GM18511 (cell line): ENCODE results near the gene RERE.

Source experiments
- ATAC-seq: cut with Tn5 transposase; IDR thresholded peaks from one replicate; pipeline ENCODE4 v1.9.1; 2021; ENCODE audit warnings: mild to moderate bottlenecking, moderate library complexity; ENCODE audit not compliant: unreplicated experiment

RERE gene

DNA sequence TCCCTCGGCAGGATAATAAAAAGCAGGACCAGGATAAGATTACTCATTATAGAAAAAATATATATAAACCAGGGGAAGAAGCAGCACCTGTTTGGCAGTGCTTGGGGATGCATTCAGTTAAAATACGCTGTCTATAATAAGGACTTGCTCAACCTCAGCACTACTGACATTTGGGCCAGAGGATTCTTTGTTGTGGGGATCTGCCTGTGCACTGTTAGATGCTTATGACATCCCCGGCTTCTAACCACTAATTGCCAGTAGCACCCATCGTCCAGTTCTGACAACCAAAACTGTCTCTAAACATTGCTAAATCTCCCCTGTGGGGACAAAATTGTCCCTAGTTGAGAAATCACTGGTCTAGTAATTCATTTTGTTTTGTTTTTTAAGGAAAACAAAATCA is 257.4 kb downstream of the RERE start:
- no peak for ATAC-seq

DNA sequence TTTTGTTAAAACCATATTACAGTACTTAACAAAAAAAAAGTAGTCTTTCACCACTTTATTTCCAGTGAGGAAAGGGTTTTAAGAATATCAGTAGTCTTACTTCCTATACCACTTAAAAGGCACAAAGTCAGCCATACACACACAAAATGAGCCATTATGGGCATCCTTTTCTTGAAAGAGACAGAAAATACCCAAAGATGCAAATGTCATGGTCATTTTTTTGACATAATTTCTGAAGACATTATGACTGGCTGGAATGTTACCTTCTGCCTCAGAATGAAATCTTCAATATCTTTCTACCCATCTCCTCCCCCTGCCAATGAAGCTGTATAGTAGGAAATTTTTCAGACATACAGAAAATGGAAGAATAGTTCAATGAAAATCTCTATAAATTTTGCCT is 261.9 kb downstream of the RERE start:
- ATAC-seq: no peak

DNA sequence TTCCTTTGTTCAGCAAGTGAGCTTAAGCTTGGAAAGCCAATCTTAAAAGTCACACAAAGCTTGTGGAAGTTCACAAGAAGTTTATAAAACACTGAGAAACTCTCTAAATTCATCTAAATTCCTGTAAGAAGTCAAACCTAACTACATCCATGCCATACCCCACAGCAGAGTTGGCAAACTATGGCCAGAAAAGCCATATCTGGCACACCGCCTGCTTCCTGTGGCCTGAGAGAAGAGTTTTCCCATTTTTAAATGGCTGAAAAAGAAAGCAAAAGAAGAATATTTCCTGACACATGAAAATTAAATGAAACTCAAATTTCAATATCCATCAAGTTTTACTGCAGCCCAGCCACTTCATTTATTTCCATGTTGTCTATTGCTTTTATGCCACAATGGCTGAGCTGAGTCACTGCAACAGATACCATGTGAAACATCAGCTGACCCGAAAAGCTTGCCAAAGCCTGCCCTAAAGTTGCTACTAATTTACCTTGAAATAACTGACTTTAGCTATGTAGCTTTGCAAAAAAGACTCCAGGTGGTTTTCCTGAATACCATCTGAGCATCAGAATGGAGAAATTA is 262.4 kb downstream of the RERE start:
- no peak for ATAC-seq

DNA sequence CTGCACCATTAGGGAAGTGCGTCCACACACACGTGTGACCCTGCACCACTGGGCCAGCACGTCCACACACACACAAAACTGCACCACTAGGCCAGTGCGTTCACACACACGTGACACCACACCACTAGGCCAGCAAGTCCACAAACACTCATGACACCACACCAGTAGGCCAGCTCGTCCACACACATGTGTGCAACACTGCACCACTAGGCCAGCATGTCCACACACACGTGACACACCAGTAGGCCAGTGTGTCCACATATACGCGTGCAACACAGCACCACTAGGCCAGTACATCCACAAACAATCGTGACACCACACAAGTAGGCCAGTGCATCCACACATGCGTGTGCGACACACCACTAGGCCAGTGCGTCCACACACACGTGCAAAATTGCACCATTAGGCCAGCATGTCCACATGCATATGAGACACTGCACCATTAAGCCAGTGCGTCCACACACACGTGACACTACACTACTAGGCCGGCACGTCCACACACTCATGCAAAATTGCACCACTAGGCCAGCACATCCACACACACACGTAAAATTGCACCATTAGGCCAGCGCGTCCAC is 264.5 kb downstream of the RERE start:
- ATAC-seq: no peak

DNA sequence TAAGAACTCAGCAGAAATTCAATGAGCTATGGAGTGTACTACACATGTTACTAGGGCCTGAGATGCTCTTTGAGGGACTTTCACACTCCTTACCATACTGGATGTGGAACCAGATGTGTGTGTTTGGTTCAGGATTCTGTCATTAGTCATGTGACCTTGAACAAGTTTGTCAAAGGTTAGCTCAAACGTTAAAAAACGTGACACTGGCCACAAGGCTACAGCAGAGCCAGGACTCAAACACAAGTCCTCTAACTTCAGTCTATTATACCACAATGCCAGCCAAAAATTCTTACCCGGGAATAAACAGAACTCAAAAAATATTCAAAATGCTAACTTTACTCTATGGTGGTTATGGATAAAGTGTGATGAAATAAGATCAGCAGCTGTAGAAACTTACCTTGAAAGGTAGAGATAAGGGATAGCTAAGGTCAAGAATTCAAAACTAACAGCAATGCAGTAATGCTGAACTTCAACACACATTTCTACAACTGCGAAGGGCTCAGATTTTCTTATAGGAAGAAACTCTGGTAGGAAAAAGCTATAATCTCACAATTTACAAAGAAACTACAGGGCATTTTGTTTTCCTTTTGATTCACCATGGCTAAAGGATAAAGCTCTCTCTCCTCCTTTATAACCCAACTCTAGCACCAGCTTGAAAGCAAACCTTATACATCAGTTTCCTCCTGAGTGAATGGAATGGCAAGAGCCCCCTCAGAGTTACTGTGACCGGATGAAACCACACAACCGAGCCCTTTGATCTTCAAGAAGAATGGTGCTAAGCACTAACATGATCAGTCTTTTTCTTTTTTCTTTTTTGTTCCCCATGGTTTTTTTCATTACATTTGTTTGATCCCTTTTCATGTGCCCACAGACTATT is 265.6 kb downstream of the RERE start:
- no peak for ATAC-seq

DNA sequence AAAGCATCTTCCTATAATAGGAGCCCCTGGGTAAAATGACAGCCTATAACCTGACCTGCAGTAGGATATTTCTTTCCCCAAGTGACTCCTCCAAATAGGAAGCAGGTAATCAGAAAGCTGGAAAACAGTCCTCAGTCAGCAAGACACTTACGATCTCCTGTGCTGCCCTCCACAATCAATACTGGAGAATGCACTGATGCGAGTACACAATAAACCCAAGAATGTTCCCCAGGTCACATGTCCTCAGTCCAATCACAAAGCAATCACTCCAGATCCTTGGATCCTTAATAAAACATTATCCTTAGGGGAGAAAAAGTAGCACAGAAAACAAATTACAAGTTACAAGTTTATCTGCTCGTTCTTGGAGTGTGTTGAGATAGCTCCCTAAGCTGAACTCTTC is 266.4 kb downstream of the RERE start:
- no peak for ATAC-seq

DNA sequence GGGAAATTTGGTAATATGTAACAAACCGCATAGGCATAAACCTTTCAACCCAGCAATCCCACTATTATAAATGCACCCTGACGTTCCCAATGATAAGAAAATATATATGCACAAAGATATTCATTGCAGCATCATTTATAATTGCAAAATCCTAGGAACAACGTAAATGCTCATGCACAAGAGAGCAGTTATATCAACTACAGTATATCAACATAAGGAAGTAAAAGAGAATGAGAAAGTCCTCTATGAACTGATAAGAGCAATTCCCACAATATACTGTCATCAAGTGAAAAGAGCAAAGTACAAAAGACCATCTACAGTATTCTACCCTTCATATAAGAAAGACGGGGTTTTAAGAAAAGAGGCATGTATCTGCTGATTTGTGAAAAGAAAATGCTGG is 269.6 kb downstream of the RERE start:
- no peak for ATAC-seq

DNA sequence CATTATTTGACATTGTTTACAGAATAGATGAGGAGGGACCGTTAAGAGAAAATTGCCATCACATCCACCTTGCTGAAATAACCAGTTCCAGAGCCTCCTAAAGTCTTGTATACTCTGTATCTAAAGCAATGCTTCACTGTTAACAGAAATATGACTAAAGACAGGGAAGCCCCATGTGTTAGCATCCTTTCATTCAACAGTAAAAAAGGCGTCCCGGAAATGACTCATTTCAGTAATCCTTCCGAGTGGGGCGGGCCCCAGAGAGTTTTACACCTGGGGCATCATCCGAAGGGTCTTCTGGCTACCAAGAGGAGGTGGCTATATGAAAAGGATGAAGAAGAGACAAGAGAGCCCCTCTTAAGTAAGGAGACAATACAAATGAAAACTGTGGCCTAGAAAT is 272.4 kb downstream of the RERE start:
- no peak for ATAC-seq

DNA sequence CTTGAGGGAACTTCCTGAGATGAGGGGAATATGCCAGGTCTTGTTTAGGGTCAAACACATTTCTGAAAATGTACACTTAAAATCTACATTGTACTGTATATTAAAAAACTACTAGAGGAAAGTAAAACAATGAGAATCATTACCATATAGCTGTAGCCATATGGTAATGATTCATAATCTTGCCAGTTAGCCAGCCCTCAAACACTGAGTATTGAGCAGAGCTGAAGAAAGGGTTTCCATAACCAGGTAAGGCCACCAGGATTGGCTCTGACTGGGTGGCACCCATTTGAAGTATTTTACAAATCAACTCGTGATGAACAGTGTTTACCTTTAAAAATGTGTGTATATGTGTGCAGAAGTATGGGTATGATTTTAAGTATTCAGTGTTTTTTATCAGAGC is 272.8 kb downstream of the RERE start:
- ATAC-seq: no peak

DNA sequence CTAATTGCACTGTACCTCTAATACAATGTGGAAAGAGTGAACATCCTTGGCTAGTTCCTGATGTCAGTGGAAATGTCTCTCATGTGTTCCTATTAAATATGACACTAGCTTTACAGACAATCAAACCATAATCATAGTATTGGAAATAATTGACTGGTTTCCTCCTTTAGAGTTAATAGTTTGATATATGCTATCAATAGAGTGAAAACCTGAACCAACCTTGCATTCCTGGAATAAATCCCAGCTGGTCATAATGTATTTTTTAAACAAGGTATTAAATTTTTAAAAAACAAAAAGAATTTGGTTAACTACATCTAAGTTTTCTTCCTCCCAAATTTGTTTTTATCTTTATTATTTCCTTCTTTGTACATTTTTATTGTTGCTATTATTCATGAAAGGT is 273.5 kb downstream of the RERE start:
- no peak for ATAC-seq

DNA sequence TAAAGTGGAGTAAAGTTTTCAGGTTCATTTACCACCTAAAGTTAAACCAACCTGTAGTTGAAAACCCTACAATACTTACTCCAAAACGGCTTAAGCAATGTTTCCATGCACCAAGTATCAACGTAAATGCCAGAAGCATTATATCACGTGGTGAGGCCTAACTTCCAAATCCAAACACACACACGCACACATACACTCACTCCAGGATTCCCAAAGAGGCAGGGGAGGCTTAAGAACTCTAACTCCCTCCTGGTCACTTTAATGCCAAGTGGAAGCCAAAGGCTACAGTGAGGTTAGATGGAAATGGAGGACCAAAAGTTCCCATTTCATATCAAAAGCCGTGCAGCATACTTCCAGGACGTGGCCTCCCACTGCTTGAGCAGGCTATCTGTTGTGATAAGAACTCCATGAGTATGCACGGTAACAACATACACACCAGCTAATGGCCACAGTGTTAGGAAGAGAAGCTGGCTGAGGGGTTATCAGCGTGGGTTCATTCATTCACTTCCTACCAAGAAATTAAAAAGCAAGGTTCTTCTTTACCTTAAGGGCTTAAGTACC is 275.4 kb downstream of the RERE start:
- ATAC-seq: no peak

DNA sequence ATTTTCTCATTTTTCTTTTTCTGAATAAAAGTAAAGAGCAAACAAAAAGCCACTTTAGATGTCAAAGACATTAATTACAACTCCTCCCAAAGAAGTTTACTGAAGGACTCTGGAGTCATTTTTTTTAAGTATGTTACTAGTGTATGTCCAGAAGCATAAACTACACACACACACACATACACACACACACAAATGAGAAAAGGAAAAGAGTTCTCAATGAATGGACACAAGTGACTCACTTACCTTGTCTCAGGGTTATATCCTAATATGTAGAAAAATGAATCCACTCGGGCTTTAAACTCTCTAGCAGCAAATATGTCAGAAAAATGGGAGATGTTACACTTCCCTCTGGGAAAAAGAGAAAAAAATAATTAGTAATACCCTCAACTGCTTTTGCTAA is 276.5 kb downstream of the RERE start:
- ATAC-seq: no peak

DNA sequence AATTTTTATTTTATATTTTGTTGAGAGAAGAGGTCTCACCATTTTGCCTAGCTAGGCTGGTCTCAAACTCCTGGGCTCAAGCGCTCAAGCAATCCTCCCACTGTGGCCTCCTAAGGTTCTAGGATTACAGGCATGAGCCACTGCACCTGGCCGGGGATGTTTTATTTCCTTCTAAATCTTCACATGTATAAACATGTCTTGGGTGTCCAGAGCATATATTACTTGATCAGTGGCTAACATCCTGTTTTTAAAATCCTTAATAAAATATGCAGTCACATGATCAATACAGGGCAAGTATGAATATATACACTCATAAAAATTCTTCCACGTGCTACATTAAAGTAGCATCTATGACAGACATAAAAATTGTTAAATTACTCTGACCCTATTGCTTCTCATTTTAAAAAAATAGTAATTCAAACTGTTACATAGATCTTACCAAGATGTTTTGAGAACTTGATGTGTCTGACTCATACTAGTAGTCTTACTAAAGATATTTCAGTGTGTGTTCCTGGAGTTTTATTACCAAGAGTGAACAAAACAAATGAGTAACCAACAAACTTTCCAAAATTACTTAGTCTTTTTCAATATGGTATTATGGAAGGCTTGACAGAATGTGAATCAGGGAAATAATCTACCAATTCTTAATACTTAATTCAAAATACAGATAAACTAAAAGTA is 277.0 kb downstream of the RERE start:
- ATAC-seq: no peak

DNA sequence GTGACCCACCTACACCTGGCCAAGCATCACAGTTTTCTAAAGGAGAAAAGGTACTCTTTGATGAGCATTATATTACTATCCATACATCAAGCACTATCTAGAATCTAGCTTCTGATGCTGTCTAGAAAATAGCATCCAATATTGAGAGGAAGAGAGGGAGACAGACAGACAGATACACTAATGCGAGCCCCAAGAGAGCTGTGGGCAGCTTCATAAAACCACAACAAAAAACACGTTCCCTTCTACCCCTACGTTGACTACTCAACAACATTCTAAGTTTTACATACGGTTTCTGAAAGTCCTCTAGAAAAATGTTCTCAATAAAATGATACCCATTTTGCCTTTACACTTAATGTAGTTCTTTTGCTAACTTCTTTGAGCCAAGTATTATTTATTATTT is 277.8 kb downstream of the RERE start:
- no peak for ATAC-seq

DNA sequence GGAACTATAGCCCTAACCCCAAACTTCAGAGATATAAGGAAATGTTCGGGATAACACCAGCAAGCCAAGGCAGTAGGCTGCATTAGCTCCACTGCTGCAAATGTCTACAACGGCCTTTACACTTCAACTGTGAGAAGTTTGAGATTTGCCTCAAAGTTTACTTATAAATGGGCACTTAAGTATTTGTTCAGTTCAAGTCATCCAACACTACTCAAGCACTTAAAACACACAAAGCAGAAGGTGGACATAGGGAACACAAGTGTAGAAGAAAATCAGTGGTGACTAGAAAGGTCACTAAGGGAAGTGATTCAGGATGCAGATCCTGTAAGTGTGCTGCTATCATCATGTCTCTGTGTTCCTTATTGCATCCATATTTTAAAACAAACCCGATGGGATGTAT is 278.9 kb downstream of the RERE start:
- ATAC-seq: no peak

DNA sequence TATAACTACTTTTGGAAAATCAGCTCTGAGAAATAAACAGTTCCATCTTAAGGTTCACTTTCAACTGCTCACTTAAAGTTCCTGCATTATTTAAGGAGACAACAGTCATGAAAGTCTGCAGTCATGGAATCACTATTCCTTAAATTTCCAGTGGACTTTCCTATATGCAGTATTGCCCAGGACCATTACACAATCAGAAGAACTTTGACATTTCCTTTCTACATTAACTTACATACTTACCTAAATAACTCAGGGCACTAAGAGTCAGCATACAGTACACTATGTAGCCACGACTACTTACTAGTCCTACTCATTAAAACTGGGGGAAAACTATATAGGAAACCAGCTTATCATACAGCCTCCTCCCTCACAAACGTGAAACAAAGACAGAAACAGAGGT is 279.4 kb downstream of the RERE start:
- ATAC-seq: no peak

DNA sequence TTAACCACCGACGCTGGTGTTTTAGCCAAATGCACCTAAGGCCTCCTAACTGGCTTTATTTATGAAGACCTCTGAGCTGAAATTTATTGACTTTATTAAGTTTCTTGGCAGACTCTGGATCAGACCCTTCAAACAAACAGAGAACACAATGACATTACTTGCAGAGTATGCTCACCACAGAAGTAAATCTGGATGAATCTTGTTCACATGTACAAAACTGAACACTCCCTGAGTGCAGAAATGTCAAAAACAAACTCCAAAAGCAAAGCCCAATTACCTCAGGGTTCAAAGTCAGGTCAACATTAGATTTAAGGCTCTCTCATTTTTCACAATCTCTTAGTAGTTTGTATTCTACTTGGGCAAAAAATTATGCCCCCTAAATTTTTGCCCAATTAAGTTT is 280.9 kb downstream of the RERE start:
- no peak for ATAC-seq

DNA sequence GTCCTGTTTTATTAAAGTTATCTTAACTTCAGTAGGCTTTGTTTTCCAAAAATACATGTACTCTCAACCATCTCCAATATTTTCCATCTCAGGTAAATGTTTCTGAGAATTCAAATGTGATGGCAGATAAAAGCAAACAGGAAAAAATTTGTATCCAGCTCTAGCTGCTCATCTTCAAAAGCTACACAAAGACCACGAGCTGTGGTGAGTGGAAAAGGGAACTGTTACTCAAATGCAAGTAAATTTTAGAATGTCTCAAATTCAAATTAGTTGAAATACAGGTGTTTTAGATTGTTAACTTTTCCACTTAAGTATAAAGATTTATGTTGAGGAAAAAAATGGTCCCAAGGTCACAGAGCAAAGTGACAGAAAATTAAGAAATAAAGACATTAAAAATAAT is 283.5 kb downstream of the RERE start:
- no peak for ATAC-seq

DNA sequence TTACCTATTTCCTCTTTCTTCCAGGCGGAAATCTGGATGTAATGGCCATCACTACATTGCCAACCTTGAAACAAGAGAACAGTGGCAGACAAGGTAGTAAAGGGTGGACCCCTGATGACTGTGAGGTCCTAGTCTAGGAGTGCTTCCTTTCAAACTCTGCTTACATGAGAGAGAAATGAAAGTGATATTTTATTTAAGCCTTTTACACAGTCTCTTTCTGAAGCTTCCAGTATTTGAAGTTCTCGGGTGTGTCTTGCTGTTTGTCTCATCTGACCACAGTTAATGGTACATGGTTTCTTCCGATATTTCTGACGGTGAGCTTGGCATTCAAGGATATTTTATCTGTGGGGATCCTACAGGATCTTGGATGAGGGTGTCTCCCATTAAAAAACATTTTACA is 284.3 kb downstream of the RERE start:
- no peak for ATAC-seq

DNA sequence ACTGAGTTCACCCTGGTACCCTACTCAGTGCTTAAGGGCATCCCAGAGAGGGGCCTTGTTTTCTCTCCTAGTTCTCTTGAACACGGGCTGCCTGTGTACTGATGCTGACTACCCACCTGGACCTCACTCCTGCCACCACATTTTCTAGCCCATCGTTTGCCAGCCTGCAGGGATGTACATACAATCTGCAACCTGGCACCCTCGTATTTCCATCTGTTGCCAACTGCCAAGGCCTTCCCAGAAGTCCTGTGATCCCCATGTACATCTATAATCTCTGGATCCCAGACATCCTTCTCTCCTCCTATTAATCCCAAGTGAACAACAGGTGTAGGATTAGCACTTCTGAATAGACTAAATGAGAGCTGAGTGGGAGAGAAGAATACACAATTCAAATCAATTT is 287.5 kb downstream of the RERE start:
- no peak for ATAC-seq

DNA sequence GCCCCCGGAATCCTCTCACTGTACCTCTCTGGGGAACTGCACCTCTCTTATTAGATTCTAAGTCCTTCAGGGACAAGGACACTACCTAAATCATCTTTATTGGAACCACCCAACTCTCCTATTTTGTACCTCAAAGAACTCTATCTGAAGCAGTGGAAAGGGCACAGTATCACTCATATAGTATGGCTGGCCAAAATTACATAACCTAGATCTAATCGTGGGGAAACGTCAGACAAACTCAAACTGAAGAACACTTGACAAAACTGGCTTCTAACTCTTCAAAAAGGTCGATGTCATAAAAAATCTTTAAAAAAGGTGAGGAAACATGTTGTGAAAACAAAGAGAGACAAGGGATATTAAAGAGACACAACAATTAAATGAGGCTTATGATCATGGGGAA is 289.5 kb downstream of the RERE start:
- no peak for ATAC-seq
